Neural cell (in vitro differentiated cells): ENCODE data around the gene CEP72. TPM values are rescaled to one million over a fixed set of nuclear protein-coding genes. Genes with fewer than 3 reads are reported as not detected.

Experiments
- H2AFZ ChIP-seq: fragments of 200-600, 300-800 bp; sonication (generic), shearing (Covaris generic); 2 replicates; pipeline ENCODE4 v1.6.0; 2014; ENCODE audit warnings: low read depth, mild to moderate bottlenecking, antibody characterized with exemption, low read length, moderate library complexity
- H3F3A ChIP-seq: fragments of 200-600 bp; shearing (Covaris generic); 2 replicates; pipeline ENCODE4 v1.6.1; 2016; ENCODE audit warnings: mild to moderate bottlenecking, moderate library complexity, mixed read lengths, antibody characterized with exemption, low read length; ENCODE audit not compliant: insufficient read depth, poor library complexity, severe bottlenecking
- H3K27ac ChIP-seq: fragments of 200-600, 300-800 bp; sonication (generic), shearing (Covaris generic); 2 replicates; pipeline ENCODE4 v1.5.1; 2014; ENCODE audit warnings: mild to moderate bottlenecking, low read length, moderate library complexity
- H3K27me3 ChIP-seq: fragments of 300-800, 200-600 bp; sonication (generic), shearing (Covaris generic); 2 replicates; pipeline ENCODE4 v1.6.0; 2014; ENCODE audit warnings: mild to moderate bottlenecking, low read depth, low read length, moderate library complexity; ENCODE audit not compliant: insufficient read depth
- H3K36me3 ChIP-seq: fragments of 300-800, 200-600 bp; sonication (generic), shearing (Covaris generic); 2 replicates; pipeline ENCODE4 v1.5.1; 2014; ENCODE audit warnings: mild to moderate bottlenecking, antibody characterized with exemption, low read length, moderate library complexity; ENCODE audit not compliant: insufficient read depth
- H3K4me2 ChIP-seq: fragments of 300-800, 200-600 bp; sonication (generic), shearing (Covaris generic); 2 replicates; pipeline ENCODE4 v1.6.0; 2014; ENCODE audit warnings: mild to moderate bottlenecking, low read length
- H3K4me3 ChIP-seq: fragments of 300-800, 200-600 bp; sonication (generic), shearing (Covaris generic); 2 replicates; pipeline ENCODE4 v1.5.1; 2014; ENCODE audit warnings: mild to moderate bottlenecking, low read length, moderate library complexity
- H3K79me2 ChIP-seq: fragments of 200-600 bp; shearing (Covaris generic); replicated peaks from 2 replicates; pipeline ENCODE4 v1.6.0; 2014; ENCODE audit warnings: mild to moderate bottlenecking, low read length, moderate library complexity; ENCODE audit not compliant: insufficient read depth
- H3K9ac ChIP-seq: fragments of 300-800, 200-600 bp; sonication (generic), shearing (Covaris generic); 2 replicates; pipeline ENCODE4 v1.6.1; 2016; ENCODE audit warnings: mild to moderate bottlenecking, low read length, mixed read lengths
- H3K9me2 ChIP-seq: fragments of 200-600 bp; shearing (Covaris generic); 2 replicates; pipeline ENCODE4 v1.6.1; 2016; ENCODE audit warnings: mild to moderate bottlenecking, low read length, mixed read lengths; ENCODE audit not compliant: insufficient read depth
- H3K9me3 ChIP-seq: fragments of 200-600, 300-800 bp; sonication (generic), shearing (Covaris generic); 2 replicates; pipeline ENCODE4 v1.6.1; 2016; ENCODE audit warnings: mild to moderate bottlenecking, mixed run types, low read length, moderate library complexity, mixed read lengths
- H4K20me1 ChIP-seq: fragments of 200-600 bp; shearing (Covaris generic); 2 replicates; pipeline ENCODE4 v1.6.1; 2016; ENCODE audit warnings: mild to moderate bottlenecking, mixed run types; ENCODE audit not compliant: insufficient read depth
- EP300 ChIP-seq: fragments of 450-650 bp; conservative IDR thresholded peaks from 2 replicates; pipeline ENCODE4 v1.6.1; 2014; ENCODE audit warnings: antibody characterized with exemption, mild to moderate bottlenecking, moderate library complexity; ENCODE audit not compliant: poor library complexity, severe bottlenecking
- EZH2 ChIP-seq: fragments of 200-600, 300-800 bp; shearing (Covaris generic), sonication (generic); IDR thresholded peaks from 2 replicates; pipeline ENCODE4 v1.6.1; 2014; ENCODE audit warnings: antibody characterized with exemption, low read length, borderline replicate concordance, mild to moderate bottlenecking; ENCODE audit not compliant: insufficient read depth, poor library complexity, severe bottlenecking
- MXI1 ChIP-seq: fragments of 450-650 bp; conservative IDR thresholded peaks from 2 replicates; pipeline ENCODE4 v1.6.1; 2014; ENCODE audit warnings: antibody characterized with exemption, mild to moderate bottlenecking; ENCODE audit not compliant: poor library complexity, severe bottlenecking
- POLR2AphosphoS5 ChIP-seq: IDR thresholded peaks from 2 replicates; pipeline ENCODE4 v1.6.1; 2012
- RAD21 ChIP-seq: fragments of 450-650 bp; conservative IDR thresholded peaks from 2 replicates; pipeline ENCODE4 v1.6.1; 2014; ENCODE audit warnings: antibody characterized with exemption, mild to moderate bottlenecking, moderate library complexity
- SMC3 ChIP-seq: fragments of 450-650 bp; conservative IDR thresholded peaks from 2 replicates; pipeline ENCODE4 v1.6.1; 2014; ENCODE audit warnings: antibody characterized with exemption, mild to moderate bottlenecking, moderate library complexity; ENCODE audit not compliant: poor library complexity
- TAF1 ChIP-seq: IDR thresholded peaks from 2 replicates; pipeline ENCODE4 v1.6.1; 2012; ENCODE audit warnings: low read depth
- polyA plus RNA-seq: library from polyadenylated mRNA; depleted of rRNA; stranded (reverse); fragments of >200 nt; gene quantifications from 2 replicates; pipeline ENCODE4 v1.2.3, GENCODE V29; 2014
- TF ChIP-seq, protein P1 (sequence below): fragments of 450-650 bp; IDR thresholded peaks from 2 replicates; pipeline ENCODE4 v1.5.1; 2014; ENCODE audit warnings: antibody characterized with exemption, mild to moderate bottlenecking, moderate library complexity; ENCODE audit not compliant: poor library complexity, severe bottlenecking
- TF ChIP-seq, protein P2 (sequence below): IDR thresholded peaks from 2 replicates; pipeline ENCODE4 v1.6.1; 2012; ENCODE audit warnings: borderline replicate concordance

Gene CEP72
- polyA plus RNA-seq, 1 donor from 2014 or later: 5.9 TPM

DNA sequence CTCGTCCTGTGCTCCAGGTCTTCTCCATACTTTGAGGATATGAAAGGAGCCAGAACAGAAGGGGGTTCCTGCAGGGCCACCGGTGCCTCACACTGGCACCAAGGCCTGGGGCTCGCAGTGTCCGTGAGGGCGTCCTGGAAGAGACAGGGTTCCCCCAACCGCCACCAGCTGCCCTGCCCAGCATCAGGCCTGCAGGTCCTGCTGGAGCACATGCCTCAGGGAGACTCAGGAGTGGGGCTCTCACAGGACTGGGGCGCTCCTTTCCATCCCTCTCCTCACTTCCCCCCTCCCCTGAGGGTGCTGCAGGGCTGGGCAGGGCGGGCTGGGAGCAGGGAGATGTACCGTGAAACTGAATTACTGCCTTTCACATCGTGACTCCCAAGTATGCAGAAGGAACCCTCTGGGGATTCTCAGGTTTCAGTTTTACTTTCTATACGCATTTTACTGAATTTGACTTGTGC, 31.7 kb downstream of the CEP72 start:
- Histone ChIP-seq H3K36me3 (no peaks in the 10 kb centered on the region), H2AFZ (no peak overlapping the region), H4K20me1 (no peaks in the 10 kb centered on the region), H3K27me3 (no peaks in the 10 kb centered on the region), H3K27ac (no peak overlapping the region), H3K9ac (no peak overlapping the region), H3K79me2 (no peaks in the 10 kb centered on the region), H3F3A (no peaks in the 10 kb centered on the region), H3K4me3 (no peak overlapping the region), H3K9me2 (no peaks in the 10 kb centered on the region), H3K4me2 (no peak overlapping the region), H3K9me3 (no peaks in the 10 kb centered on the region)
- TF ChIP-seq EZH2 (no peak), TAF1 (no peak), EP300 (no peak), SMC3 (no peak), MXI1 (no peak), RAD21 (no peak), POLR2AphosphoS5 (no peak)
- TF ChIP-seq, protein P1, sequence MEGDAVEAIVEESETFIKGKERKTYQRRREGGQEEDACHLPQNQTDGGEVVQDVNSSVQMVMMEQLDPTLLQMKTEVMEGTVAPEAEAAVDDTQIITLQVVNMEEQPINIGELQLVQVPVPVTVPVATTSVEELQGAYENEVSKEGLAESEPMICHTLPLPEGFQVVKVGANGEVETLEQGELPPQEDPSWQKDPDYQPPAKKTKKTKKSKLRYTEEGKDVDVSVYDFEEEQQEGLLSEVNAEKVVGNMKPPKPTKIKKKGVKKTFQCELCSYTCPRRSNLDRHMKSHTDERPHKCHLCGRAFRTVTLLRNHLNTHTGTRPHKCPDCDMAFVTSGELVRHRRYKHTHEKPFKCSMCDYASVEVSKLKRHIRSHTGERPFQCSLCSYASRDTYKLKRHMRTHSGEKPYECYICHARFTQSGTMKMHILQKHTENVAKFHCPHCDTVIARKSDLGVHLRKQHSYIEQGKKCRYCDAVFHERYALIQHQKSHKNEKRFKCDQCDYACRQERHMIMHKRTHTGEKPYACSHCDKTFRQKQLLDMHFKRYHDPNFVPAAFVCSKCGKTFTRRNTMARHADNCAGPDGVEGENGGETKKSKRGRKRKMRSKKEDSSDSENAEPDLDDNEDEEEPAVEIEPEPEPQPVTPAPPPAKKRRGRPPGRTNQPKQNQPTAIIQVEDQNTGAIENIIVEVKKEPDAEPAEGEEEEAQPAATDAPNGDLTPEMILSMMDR: no peak
- TF ChIP-seq, protein P2, sequence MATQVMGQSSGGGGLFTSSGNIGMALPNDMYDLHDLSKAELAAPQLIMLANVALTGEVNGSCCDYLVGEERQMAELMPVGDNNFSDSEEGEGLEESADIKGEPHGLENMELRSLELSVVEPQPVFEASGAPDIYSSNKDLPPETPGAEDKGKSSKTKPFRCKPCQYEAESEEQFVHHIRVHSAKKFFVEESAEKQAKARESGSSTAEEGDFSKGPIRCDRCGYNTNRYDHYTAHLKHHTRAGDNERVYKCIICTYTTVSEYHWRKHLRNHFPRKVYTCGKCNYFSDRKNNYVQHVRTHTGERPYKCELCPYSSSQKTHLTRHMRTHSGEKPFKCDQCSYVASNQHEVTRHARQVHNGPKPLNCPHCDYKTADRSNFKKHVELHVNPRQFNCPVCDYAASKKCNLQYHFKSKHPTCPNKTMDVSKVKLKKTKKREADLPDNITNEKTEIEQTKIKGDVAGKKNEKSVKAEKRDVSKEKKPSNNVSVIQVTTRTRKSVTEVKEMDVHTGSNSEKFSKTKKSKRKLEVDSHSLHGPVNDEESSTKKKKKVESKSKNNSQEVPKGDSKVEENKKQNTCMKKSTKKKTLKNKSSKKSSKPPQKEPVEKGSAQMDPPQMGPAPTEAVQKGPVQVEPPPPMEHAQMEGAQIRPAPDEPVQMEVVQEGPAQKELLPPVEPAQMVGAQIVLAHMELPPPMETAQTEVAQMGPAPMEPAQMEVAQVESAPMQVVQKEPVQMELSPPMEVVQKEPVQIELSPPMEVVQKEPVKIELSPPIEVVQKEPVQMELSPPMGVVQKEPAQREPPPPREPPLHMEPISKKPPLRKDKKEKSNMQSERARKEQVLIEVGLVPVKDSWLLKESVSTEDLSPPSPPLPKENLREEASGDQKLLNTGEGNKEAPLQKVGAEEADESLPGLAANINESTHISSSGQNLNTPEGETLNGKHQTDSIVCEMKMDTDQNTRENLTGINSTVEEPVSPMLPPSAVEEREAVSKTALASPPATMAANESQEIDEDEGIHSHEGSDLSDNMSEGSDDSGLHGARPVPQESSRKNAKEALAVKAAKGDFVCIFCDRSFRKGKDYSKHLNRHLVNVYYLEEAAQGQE: no peak

DNA sequence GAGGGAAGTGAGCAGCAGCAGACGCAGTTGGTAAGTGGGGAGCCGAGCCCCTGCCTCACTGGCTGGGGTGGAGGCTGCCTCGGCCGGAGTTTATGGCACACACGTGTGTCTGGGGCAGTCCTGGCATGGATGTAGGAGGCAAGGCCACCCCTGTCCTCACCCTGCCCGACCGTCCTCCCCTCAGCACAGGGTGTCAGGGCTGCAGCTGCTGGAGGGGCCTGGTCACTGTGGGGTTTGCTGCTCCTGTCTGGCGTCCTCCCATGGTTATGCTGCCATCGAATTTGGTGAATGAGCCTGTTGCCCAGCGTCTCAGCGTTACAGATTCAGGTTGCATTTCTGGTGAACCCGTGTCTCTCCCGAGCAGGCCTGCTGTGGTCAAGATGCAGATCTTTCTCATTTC, 32.4 kb downstream of the CEP72 start:
- Histone ChIP-seq H3K4me3 (no peak overlapping the region), H3F3A (no peaks in the 10 kb centered on the region), H3K4me2 (no peak overlapping the region), H3K79me2 (no peaks in the 10 kb centered on the region), H3K27ac (no peak overlapping the region), H4K20me1 (no peaks in the 10 kb centered on the region), H3K36me3 (no peaks in the 10 kb centered on the region), H2AFZ (no peak overlapping the region), H3K9ac (no peak overlapping the region), H3K9me3 (no peaks in the 10 kb centered on the region), H3K27me3 (no peaks in the 10 kb centered on the region), H3K9me2 (no peaks in the 10 kb centered on the region)
- TF ChIP-seq, protein P2: no peak
- no peak for TF ChIP-seq MXI1
- TF ChIP-seq POLR2AphosphoS5: no peak
- no peak for TF ChIP-seq SMC3
